Eye (tissue), 1 donor: Measurements from ENCODE around the gene PET100.

Experiments used
- DNase-seq: peaks from one replicate; pipeline ENCODE4 v3.0.0-alpha.2; 2015

PET100 gene

GRCh38 chr19:7680606-7681339, 51.2 kb downstream of the PET100 start, which contains the start of gene TRAPPC5:
TSS of gene TRAPPC5 (plus strand) at chr19:7680833. CDS start at chr19:7682254, 1,421 bp downstream.
- DNase-seq: peak; percentile 96
